EL (cell line): Measurements from ENCODE around the gene DOC2A.
"Not testable (repeated sequence)": the region's sequence is repeated elsewhere in the genome, so short reads cannot be mapped to it uniquely, and the experiment has no call there.

Experiments
- DNase-seq: peaks from one replicate; pipeline ENCODE4 v3.0.0-alpha.2; 2016

Gene DOC2A

DNA sequence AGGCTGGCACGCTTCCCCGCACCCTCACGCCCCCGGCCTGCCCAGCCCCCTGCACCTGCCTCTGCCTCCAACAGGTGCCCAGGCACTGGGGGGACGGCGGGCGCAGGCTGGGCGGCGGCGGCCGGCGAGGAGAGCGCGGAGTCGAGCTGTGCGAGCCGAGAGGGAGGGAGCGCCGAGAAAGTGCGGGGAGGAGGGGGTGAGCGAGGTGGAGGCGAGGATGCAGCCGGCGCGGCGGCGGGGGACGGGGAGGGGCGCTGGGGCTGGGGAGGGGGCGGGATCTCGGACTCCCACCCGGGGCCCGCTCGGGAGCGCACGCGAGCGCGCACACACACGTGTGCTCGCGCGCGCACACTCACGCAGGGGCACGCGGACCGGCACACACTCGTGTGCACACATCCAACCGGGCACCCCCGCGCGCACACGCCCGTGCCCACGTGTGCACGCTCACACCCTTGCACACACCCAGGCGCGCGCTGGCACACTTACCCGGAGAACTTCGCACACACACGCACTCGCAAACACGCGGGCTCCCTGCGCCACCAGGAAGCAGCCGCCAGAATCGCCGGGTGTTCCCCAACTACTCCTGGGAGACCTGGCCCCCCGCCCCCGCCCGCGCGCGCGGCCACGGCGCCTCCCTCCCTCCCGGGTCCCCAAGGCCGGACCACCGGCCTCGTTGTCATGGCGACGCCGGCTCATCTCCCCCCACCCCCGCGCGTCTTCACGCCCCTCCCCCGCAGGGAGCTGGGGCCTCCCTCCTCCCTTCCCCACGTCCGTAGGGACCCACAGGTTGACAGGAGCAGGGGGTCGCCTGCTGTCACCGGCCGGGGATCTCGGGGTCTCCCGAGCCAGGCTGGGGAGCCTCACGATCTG, at the start of gene DOC2A:
Gene DOC2A (minus strand): TSS at position 184 of the 870 bp plus-strand sequence. CDS start 805 bp downstream, outside the sequence.
- DNase-seq = no peak

DNA sequence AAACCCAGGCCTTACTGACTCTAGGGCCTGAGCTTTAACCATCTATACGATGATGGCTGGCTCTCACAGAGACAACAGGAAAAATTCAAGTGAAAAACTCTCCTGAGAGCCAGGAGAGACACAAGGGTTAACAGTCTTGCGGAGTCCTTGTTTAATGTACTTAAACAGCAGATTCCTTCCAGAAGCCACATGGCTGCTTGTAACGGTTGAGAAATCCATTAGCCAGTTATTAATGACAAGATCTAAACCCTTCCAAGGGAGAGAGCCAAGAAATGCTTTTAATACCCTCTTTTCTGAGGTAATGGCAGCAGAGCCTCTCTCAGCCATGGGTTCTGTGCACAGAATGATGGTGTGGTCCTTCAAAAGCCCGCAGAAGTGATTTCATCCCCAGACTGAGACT, 49.5 kb upstream of the DOC2A start:
- no peak for DNase-seq

DNA sequence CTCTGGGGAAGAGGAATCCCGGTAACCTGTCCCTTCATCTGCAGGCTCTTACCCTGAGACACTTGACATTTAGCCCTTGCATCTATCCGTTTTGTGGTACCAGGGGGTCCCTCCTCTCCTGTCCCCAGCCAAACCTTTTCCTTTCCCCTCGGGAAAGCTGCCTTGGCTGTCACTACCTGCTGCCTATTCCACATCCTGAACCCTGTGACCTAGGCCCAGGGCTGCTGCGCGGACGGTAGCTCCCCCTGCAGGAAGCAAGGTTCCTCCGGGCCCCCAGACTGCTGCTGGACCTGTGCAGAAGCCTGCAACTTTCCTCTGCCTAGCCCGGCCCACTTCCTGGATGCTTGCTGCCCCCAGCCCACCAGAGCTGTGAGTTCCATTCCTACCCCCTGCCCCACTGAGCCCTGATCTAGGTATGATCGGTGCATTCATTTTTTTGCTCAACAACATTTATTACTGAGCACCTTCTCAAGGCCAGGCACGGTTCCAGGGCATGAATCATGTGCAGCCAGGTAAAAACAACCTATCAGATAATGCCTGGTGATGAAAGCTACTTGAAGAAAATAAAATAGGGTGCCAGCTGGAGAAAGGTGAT, 44.2 kb upstream of the DOC2A start:
- DNase-seq = no peak

DNA sequence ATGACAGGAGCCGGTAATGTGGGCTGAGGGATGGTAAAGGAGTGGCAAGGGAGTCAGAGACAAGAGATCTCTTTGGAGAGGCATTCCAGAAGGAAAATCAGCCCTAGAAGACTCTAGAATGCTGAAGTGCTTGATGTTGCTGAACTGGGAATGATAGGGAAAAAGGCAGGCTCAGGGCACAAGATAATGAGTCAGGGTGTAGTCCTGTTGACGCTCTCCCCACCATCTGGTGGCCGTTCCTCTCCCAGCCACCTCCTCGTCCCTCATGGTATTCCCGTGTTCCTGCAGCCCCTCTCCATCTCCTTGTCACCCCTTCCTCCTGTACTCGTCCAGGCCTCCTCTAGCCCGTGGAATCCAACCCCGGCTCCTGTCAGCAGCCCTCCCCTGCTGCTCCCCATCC, 43.6 kb upstream of the DOC2A start:
- DNase-seq = peak; percentile 50

DNA sequence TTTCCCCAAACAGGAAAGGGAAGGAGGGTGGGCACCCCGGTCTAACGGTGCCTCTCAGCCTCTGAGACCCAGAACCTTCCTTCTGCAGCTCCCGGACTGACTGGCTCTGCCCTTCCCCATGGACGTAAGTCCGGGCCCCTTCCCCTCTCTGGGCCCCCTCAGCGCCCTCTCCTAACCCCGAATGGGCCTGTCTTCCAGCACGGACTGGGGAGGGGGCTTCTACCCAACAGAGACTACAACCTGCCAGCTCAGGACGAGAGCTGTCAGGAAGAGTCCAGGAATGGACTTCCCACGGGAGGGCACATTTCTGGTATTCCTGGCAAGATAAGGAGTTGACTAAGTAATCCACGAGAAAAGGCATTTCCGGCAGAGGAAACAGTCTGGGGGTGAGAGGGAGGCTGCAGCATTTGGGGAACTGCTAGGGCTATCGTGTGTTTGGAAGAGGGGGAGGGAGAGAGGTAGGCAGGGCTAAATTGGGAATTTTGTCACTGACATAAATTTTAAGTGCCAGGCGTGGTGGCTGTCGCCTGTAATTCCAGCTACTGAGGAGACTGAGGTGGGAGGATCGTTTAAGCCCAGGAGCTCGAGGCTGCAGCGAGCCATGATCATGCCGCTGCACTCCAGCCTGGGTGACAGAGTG, 42.7 kb upstream of the DOC2A start:
- DNase-seq = peak; percentile 88

DNA sequence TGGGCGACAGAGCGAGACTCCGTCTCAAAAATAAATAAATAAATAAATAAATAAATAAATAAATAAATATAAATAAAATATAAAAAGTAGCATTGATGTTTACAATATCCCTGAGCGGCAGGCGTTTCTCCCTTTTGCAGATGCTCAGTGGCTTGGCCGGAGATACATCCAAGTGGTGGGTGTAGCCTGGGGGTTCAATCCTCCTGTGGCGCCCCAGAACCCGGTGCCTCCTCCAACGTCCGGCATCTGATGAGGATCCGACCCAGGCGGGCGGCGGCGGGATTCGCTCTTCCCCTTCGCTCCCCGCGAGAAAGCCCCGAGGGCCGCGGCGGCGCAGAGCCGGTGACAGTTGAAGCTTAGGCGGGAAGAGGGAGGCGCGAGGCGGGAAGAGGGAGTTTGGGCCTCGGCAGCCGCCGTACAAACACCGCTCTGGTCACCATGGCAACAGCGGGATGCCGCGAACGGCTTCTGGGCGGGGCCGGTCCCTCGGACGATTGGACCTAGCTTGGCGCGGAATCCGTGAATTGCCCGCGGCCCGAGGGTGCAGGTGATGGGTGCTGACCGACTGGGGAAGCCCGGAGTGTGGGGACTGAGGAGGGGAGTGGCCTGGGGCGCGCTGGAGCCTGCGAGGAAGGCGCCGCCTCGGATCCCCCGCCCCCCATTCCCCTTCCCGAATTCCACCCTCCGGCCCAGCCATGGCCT, 42.0 kb upstream of the DOC2A start:
- peak; percentile 92 for DNase-seq

DNA sequence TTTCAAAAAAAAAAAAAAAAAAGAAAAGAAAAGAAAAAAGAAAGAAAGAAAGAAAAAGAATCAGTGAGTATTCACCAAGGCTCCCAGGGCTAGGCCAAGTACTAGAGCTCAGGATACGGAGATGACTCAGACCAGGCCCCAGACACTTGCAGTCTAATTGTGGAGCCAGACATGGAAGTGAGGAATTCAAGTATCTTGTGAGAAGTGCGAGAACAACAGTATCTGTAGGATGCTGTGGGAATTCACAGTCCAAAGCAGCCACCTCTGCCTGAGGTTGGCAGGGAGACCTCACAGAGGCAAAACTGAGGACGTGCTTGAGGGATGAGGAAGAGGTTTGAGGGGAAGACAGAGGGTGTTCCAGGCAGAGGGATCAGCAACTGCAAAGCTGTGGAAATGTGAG, 40.7 kb upstream of the DOC2A start:
- peak; percentile 82 for DNase-seq

DNA sequence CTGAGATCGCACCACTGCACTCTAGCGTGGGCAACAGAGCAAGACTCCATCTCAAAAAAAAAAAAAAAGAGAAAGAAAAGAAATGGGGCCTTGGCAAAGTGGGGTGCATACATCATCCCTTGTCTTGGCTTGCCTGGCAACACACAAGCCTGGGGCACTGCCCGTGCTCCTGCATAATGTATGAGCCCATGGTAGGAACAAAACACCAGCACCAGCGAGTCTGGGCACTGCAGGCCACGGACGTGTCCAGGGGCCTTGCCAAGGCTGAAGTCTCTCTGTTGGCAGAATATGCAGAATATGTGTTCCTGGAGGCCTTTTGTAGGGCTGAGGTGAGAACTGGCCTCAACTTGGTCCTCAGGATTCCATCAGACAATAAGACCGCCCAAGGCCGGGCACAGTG, 39.0 kb upstream of the DOC2A start:
- DNase-seq = no peak

DNA sequence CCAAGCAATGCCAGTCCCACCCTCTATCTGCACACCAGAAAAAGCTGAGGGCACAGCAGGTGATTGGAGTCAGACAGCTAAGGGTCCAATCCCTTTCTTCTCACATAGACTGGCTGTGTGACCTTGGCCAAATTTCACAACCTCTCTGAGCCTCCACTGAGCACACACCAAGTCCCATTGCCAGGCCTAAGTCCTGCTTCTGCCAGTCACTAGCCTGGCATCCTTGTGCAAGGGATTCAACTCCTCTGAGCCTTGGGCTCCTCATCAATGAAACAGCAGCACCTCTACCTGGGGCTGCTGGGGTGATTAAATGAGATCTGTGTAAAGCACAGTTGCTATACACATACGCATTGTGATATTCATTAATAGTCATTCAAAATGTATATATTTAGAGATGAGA, 35.8 kb upstream of the DOC2A start:
- no peak for DNase-seq

DNA sequence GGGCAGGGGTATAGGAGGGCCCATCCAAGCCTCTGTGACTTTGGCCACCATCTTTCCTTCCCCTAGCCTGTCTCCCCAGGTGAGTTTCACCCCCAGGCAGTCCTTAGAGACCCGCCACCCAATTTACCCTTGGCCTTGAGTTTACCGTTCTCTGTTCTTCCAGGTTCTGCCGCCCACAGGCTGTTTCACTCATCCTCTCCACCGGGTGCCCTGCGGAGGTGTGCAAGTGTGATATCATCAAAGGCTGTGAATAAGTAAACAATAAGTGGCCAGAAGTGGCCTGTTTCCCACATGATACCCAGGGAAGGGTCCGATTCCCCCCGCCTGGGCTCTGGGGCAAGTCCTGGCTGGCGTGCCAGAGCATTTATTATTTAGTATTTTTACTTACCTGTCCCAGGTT, 35.4 kb upstream of the DOC2A start:
- DNase-seq = no peak

DNA sequence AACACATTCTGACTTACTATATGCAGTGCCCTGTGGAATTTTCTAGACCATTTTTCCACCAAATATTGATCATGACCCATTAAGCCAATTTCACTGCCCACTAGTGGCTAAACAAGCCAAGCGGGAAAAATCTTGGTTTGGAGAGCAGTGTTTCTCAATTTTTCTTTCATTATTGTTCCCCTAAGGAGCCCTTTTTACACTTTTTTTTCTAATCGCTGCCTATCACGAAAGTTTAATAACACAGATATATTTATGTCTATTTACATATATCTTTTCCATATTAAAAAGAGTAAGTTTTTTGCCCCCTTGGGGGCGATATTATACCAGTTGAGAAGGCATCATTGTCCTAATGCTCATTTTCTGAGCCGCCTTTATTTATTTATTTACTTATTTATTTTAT, 31.0 kb upstream of the DOC2A start:
- DNase-seq = peak; percentile 49

DNA sequence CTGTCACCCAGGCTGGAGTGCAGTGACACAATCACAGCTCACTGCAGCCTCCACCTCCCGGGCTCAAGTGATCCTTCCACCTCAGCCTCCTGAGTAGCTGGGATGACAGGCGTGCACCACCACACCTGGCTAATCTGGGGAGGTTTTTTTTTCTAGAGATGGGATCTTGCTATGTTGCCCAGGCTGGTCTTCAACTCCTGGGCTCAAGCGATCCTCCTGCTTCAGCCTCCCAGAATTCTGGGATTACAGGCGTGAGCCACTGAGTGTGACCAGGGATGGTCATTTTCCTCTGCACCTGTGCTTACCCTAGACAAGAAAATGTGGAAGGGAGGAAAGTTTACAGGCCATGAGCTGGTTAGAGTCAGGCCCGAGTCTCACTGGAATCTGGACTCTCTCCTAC, 29.9 kb upstream of the DOC2A start:
- not testable (repeated sequence) for DNase-seq

DNA sequence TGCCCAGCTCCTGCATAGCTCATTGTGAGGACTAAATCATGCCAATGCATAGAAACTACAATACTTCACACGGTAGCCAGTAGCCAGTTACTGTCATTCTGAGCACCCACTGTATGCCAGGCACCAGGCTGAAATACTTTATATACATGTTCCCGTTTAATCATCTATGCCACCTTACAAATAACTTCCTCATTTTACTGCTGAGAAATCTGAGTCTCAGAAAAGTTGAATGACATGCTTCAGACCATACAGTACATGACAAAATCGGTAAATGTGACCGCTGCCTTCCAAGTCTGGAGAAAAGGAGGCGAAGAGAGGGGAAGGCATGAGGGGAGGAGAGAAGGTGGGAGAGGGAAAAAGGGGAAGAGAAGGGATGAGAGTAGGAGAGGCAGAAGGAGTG, 29.4 kb upstream of the DOC2A start:
- DNase-seq = no peak

DNA sequence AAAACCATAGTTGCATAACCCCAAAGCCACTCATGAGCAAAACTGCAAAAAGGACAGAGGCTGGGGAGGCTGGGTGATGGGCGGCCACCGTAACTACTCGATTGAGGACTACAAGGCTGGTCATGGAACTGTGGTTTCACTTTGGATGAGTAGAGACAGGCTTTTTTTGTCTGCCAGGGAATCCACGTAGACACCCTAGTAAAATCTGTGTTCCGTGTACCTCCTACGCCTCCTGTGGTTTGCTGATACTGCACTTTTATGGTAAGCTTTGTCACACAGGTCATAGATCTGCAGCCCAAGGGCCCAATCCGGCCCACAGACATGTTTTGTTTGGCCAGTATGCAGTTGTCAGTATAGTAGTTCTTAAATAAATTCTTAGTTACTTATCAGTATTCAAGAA, 22.4 kb upstream of the DOC2A start:
- no peak for DNase-seq

DNA sequence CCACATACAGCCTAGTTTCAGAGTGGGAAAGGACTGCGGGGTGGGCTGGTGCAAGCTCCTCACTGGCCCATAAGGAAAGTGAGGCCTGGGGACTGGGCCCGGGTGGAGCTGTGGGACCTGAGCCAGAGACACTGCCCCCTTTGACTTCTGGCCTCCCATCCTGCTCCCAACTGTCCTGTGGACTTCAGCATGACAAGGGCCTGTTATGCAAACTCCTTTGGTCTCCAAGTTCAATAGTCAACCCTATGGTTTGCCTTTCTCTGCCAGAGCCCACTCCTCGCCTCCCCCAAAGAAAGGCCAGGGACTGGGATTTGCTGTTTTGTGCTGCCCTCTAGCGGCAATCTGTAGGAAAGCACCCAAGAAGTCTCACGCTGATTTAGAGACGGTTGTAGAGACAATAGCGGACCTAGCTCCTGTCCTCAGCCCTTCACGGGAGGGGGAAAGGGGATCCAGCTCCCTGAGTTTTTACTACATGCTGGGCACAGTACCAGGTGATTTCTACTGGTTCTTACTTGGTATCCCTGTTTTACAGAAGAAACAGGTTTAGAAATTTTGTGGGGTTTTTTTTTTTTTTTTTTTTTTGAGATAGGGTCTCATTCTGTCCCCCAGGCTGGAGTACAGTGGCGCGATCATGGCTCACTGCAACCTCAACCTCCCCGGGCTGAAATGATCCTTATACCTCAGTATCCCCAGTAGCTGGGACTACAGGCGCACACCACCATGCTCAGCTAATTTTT, 21.4 kb upstream of the DOC2A start:
- peak; percentile 69 for DNase-seq

DNA sequence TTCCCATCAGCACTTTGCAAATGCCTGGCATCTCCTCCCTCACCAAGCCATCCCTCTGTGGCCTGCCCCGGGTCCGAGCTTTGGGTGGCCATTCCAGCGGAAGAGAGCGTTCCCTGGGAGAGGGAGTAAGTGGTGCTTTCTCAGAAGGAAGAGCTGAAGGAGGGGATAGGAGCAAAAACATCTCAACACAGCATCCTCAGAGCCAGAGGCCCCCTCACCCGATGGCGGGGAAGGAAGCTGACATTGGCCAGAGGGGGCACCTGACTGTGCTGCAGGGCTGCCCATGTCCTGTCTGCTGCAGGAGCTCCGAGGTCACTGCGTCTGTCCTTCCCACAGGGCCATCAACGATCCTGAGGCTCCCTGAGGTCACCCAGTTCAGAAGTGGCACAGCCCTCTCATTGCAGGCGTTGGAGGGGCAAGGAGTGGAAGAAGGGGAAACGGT, 20.7 kb upstream of the DOC2A start:
- DNase-seq = no peak

DNA sequence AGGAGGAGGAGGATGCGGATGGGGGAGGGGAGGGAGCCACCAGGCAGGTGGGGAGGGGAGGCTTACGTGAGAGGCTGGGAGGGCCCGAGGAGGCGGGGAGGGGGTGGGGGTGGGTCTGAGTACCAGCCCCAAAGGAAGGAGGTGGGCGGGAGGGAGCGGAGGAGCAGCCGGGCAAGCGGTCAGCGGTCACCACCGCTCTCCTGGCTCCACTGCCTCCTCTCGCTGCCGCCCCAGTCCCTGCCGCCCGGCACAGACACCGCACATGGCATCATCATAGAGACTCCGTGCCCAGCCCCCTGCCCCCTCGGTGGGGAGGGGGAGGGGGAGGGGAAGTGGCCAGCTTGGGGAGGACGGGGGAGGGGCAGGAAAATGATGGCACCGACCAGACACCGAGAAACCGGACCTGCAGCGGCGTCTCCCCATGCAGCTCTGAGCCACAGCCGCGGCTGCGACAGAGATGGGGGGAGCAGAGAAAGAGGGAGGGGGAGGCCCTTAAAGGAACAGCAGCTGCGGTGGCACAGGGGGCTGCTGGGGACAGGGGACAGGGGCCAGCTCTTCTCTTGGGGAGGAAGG, 20.1 kb upstream of the DOC2A start, which contains the start of gene TLCD3B:
Gene TLCD3B (minus strand): TSS at position 431 of the 573 bp plus-strand sequence. CDS start 744 bp downstream, outside the sequence.
- no peak for DNase-seq

DNA sequence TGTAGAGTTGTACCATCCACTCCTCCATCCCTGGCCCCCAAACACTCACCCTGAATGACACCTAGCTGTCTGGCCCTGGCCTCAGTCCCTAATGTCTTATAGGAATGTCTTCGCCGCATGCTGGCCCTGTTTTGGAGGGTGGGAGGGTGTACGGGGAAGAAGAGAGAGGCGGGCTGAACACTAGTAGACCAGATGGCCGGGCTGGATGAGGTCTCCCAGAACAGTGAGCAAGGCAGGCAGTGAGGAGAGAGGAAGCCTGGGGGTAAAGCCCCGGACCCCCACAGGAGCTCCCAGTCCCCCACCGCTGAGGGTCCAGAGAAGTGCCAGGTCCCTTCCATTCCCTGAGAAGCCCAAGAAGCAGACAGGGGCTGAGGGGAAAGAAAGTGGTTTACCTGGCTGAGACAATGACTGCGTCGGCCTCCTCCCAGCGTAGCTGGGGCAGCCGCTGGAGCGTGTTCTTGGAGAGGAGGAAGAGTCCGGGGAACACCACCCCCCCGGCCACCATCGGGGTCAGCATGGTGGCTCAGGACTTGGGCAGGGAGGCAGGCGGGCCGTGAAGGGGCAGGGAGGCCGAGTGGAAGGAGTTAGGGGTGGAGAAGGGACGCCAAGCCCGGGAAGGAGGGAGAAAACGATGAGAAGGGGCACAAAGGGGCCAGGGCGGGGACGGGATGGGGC, 19.3 kb upstream of the DOC2A start:
- DNase-seq = no peak

DNA sequence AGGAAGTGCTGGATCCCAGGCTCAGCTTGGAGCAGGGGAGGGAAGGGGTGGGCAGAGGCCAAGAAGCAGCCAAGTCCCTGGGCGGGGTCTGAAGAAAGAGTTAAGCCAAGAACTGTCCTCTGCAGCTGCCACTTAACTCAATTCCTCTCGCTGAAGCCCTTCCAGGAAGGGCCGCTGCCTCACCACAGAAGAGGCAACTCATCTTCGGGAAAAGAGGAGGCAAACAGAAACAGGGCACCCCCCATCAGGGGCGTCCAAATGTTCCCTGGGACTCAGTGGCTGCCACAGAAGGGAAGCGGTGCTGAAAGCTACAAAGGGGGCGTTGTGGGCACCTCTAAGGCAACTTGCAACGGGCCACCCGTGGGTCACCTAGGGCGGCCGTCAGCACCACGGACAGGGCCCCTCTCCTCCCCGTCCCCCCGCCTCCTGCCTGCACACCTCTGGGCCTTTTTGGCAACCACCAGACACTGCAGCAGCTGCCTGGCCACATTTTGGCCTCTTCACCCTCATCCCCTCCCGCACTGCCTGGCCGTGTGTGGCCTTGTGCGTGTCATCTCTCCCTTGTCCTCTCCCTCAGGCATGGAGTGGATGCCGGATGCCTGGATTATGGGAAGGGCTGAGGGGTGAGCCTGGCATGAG, 17.7 kb upstream of the DOC2A start:
- no peak for DNase-seq

DNA sequence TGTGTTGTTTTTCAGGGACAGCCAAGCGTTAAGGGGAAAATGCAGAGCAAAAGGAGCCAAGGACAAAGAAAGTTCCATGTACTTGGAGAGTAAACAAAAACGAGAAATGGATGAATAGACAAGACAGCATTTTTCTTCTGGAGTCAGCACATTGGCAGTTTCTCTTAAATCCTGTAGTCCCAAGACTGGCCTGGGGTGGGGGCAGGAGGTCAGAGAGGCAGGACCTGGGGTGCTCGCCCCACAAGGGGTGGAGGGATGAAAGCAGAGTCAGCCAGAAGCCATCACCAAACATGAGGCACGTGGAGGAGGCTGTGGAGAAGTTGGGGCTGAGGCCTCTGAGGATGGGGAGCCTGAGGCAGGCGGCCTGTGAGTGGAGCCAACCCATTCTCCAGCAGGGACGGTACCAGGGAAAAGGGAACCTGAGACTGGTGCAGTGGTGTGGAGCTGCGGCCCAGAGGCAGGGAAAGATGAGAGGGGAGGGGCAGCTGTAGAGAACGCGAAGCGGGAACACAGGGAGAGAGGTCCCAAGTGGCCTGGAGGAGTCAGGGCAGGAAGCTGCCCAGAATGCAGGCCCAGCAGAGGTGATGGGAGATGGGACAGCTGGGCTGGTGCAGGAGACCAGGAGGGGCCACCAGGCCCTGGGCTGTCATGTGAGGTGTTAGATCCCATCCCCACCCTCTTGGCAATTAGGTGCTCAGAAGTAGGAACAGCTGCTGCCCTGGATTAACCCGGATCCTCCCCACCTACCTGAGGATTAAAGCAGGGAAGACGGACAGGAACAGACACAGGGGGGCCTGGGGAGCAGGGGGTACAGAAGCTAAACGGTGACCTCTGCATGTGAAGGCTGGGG, 17.0 kb upstream of the DOC2A start:
- no peak for DNase-seq
